ENCODE measurements around the gene HOXC10. TPM values are rescaled to one million over a fixed set of nuclear protein-coding genes. Genes with fewer than 3 reads are reported as not detected.

Gene HOXC10
- total and polyA plus RNA-seq, 2 donors (not counting 3 experiments of a cell fraction or from before 2014, with no cell fraction given) = 0.18 TPM; not detected in 1

- Histone ChIP-seq H3K9me3 (replicated peaks; ENCODE audit: control insufficient read depth, insufficient read depth, low read length) (no peaks in the 10 kb centered on the region), H3K4me1 (ENCODE audit: control insufficient read depth, extremely low read depth, insufficient read depth, low read length) (no peaks in the 10 kb centered on the region), H3K79me2 (ENCODE audit: control insufficient read depth, insufficient read depth, low read length) (no peaks in the 10 kb centered on the region), H3K36me3 (ENCODE audit: control insufficient read depth in 2 of 2, extremely low read depth in 1 of 2, insufficient read depth in 2 of 2, low read length in 2 of 2) (no peaks in the 10 kb centered on the region), H3K4me2 (ENCODE audit: insufficient read depth, low read length) (no peak within 1 kb of the TSS), H3K9me1 (replicated peaks; ENCODE audit: control insufficient read depth, extremely low read depth, insufficient read depth, low read length) (no peaks in the 10 kb centered on the region), H3K27me3 (ENCODE audit: control insufficient read depth in 2 of 2, insufficient read depth in 2 of 2, low read length in 2 of 2) (peaks cover 82 to 94% of the 10 kb centered on the region in 2 experiments), H3K27ac (ENCODE audit: insufficient read depth, low read depth, low read length) (no peak within 1 kb of the TSS), H4K20me1 (replicated peaks; ENCODE audit: control insufficient read depth, extremely low read depth, insufficient read depth, low read length) (no peaks in the 10 kb centered on the region), H2AFZ (ENCODE audit: low read depth, low read length) (no peak within 1 kb of the TSS), H3K4me3 (replicated peaks in 1 of 3; ENCODE audit: insufficient read depth in 1 of 3, low read depth in 1 of 3, low read length in 3 of 3) (no peak within 1 kb of the TSS), H3K9ac (replicated peaks; ENCODE audit: extremely low read depth, insufficient read depth, low read length) (no peak within 1 kb of the TSS)
- TF ChIP-seq MYC (IDR thresholded peaks at IDR 0.05; ENCODE audit: low read depth, low read length) (no peak), EZH2 (IDR thresholded peaks at IDR 0.05; ENCODE audit: borderline replicate concordance, low read depth, low read length, severe bottlenecking) (peak; percentile 39)
- ChIA-PET CTCF (interaction anchor here (2.0 to 6.1 kb wide), 3 partner anchors 22 to 179 kb away, joined by 5 to 59 read pairs (median 11); no protein-coding TSS in a partner anchor), POLR2A (interaction anchor here (0.7 kb wide), 1 partner anchor 103 kb away, joined by 3 read pairs; no protein-coding TSS in a partner anchor)
- intact Hi-C loops (cut with micrococcal nuclease) (no loop called here), dilution Hi-C loops (cut with MboI; ENCODE audit: extremely low pct_ligation_motif_present, low sequenced_read_pairs) (no loop called here)
- no TSS peak for BruUV-seq (replicated peaks)
- no peak for FAIRE-seq
- DNase-seq (ENCODE audit: low read depth, low spot score) = peak; percentile 15
Observed at GRCh38 chr12:54028314-54029201, 43.6 kb downstream of the HOXC10 start, which contains the start of gene HOXC6. Gene HOXC6, plus strand, starts transcription at chr12:54028440. Its CDS starts 82 bp downstream, at chr12:54028522.

- H3K79me2 ChIP-seq (ENCODE audit: control insufficient read depth, insufficient read depth, low read length) = no peaks in the 10 kb centered on the region
- POLR2A ChIA-PET = interaction anchor here (0.7 kb wide), 1 partner anchor 102 kb away, joined by 3 read pairs; no protein-coding TSS in a partner anchor
Observed at GRCh38 chr12:54029529-54030441, 44.8 kb downstream of the HOXC10 start.

More at GRCh38 chr12:54029529-54030441, 44.8 kb downstream of the HOXC10 start:
- DNase-seq (ENCODE audit: low read depth, low spot score) (no peak), FAIRE-seq (no peak)
- intact Hi-C loops (cut with micrococcal nuclease) (no loop called here), dilution Hi-C loops (cut with MboI; ENCODE audit: extremely low pct_ligation_motif_present, low sequenced_read_pairs) (no loop called here)
- no peak overlapping the region for H3K4me3 ChIP-seq (replicated peaks in 1 of 3; ENCODE audit: insufficient read depth in 1 of 3, low read depth in 1 of 3, low read length in 3 of 3)
- H4K20me1 ChIP-seq (replicated peaks; ENCODE audit: control insufficient read depth, extremely low read depth, insufficient read depth, low read length) = no peaks in the 10 kb centered on the region
- H3K4me1 ChIP-seq (ENCODE audit: control insufficient read depth, extremely low read depth, insufficient read depth, low read length) = no peaks in the 10 kb centered on the region
- no peaks in the 10 kb centered on the region for H3K9me3 ChIP-seq (replicated peaks; ENCODE audit: control insufficient read depth, insufficient read depth, low read length)
- H3K9ac ChIP-seq (replicated peaks; ENCODE audit: extremely low read depth, insufficient read depth, low read length) = no peak overlapping the region
- H3K9me1 ChIP-seq (replicated peaks; ENCODE audit: control insufficient read depth, extremely low read depth, insufficient read depth, low read length) = no peaks in the 10 kb centered on the region
- BruUV-seq (replicated peaks) = no TSS peak
- CTCF ChIA-PET = interaction anchor here (1.1 to 6.1 kb wide), 3 partner anchors 162 to 358 kb away, joined by 3 to 59 read pairs (median 57); no protein-coding TSS in a partner anchor
- no peaks in the 10 kb centered on the region for H3K36me3 ChIP-seq (ENCODE audit: control insufficient read depth in 2 of 2, extremely low read depth in 1 of 2, insufficient read depth in 2 of 2, low read length in 2 of 2)
- no peak overlapping the region for H3K27ac ChIP-seq (ENCODE audit: insufficient read depth, low read depth, low read length)
- no peak overlapping the region for H2AFZ ChIP-seq (ENCODE audit: low read depth, low read length)
- H3K27me3 ChIP-seq (ENCODE audit: control insufficient read depth in 2 of 2, insufficient read depth in 2 of 2, low read length in 2 of 2) = peaks cover 82 to 91% of the 10 kb centered on the region in 2 experiments
- no peak overlapping the region for H3K4me2 ChIP-seq (ENCODE audit: insufficient read depth, low read length)
- peak; percentile 61 for TF ChIP-seq EZH2 (IDR thresholded peaks at IDR 0.05; ENCODE audit: borderline replicate concordance, low read depth, low read length, severe bottlenecking)
- TF ChIP-seq CTCF (IDR thresholded peaks at IDR 0.05; ENCODE audit: extremely low read depth in 1 of 2, insufficient read depth in 1 of 2, low read depth in 1 of 2, low read length in 2 of 2) = no peak

Measured in endothelial cell of umbilical vein (primary cell).